ENCODE data around the gene GRB10.
A peak's percentile ranks its signal among the peaks of the same experiment; 100 is the strongest.

The GRB10 gene

DNA sequence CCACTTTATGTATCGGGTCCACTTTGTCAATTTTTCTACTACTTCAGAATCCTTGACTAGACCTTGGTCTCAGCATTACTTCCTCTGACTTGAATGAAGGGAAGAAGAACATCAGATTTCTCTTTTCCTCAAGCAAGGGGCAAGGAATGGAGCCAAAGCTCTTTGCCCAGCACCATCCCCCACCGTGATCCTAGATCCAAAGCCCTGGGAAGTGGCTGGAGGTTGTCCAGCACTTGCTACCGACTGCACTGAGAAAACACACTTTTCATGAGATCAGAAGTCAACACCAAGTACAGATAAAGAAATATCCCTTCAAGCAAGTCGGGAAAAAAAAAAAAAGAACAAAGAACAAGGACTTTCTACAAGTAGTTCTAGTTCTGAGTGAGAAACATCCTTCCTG lies 115.4 kb downstream of the GRB10 start:
- DNase-seq = no peak

DNA sequence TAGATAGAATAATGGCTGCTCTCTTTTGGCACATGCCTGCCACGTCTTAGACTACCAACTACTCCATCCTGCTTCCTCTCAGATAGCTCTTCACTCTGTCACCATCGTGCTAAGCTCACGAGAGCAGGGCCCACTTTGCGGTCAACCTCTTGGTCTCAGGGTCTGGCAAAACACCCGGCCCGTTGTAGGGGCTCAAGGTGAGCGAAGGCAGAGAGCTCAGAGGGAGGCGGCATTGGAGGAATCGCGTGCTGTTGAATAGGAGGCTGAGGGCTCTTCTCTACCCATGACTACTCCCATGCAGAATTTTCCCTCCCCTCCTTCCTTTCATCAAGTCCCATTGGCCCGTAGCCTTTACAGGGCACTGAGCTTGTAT lies 116.6 kb downstream of the GRB10 start:
- no peak for DNase-seq

DNA sequence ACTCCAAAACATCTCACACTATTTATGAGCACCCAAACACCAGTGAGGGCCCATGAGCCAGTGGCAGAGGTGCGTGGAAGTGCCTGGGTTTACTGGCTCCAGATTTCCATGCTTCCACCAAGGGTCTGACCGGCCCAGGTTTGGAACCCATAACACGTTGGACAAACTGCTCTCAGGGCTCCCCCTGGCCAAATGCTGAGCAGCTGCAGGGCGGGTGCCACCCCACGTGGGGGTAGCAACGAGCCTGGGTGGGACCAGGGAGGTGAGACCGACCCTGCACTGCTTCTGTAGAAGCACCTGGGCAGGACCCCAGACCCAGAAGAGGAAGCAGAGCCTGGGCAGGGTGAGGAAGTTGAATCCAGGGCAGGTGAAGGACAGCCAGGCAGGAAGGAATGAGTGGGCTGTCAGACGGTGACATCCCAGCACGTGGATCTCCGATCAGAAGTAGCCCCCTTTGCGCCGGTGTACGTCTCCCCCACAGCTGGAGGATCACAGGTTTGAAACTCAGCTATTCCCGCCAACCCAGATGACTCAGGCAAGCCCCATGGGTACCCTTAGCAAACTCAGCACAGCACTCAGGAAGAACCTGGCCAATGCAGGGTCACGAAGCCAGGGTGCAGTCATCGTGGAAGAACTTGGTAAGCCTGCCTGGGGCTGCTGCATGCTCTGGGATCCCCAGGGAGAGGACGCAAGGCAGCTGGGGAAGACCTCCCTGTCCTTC lies 117.1 kb downstream of the GRB10 start:
- DNase-seq = no peak

DNA sequence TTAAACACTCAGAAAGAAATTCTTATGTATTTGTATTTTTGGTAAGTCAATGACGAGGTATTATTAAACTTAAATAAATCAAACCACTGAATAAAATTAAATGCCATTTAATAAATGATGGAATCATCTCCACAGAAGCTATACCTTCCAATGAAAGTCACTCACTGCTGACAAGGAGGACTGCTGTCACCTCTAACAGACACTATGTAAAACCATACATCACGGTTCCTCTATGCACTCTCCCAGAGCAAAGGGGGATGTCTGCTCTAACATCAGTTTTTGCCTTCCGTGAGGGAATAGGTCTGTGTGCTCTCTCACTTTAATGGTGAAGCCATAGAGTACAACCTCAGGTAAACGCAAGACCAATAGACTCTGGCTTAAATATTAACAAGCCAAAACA lies 117.8 kb downstream of the GRB10 start:
- DNase-seq = no peak

DNA sequence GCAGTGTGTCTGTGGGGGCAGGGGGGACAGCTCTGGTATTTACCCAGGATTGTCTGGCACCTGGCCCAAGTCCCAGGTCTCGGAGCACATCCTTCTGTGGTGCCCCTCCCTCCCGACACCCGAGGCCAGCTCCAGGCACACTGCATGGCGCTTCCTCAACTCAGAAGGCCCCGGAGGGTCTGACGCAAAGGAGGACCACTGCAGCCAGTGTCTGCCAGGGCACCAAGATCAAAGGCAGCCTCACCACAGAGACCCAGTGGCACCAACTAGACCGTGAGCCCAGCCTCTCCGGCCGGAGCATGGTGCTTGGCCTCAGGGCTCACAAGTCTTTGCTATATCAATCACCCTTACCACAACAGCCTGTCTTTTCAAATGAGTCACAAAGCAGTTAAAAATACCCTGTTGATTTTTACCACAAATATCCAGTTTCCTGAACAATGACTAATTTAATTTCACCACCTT lies 118.2 kb downstream of the GRB10 start:
- DNase-seq = peak; percentile 15

DNA sequence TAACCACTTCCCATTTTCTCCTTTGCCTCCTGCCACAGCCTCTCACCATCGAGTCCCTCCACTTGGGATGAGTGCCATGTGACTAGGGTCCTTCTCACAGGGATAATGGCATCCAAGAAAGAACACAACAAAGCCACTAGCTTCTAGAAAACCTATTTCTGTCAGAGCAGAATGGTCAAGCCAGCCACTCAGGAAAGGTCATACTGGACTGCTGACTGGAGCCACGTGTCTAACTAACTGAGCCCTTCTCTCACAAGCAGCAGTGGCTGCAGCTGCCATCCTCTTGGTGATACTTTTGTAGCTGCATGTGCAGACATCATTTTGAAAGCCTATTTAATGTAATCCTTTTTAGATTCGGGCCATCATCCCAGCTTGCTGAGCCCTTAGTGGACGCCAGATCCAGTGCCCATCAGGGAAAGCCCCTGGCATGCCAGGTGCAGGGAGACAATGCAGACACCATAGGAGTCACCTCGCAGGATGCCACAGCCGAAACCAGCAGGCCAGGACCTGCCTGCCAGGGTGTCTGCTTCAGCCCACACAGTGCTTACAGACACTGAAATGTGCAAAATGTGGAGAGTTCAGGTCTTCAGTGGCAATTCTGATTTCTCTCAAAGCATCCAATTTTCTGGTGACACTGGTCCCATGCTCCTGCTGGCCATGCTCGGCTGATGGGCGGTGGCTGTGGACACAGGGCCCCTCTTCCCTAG lies 119.1 kb downstream of the GRB10 start:
- no peak for DNase-seq

GRCh38 chr7:50662996-50663395 lies 119.7 kb downstream of the GRB10 start:
- DNase-seq = no peak

- DNase-seq = peak; percentile 58
Observed at GRCh38 chr7:50662041-50662694, 120.5 kb downstream of the GRB10 start.

DNA sequence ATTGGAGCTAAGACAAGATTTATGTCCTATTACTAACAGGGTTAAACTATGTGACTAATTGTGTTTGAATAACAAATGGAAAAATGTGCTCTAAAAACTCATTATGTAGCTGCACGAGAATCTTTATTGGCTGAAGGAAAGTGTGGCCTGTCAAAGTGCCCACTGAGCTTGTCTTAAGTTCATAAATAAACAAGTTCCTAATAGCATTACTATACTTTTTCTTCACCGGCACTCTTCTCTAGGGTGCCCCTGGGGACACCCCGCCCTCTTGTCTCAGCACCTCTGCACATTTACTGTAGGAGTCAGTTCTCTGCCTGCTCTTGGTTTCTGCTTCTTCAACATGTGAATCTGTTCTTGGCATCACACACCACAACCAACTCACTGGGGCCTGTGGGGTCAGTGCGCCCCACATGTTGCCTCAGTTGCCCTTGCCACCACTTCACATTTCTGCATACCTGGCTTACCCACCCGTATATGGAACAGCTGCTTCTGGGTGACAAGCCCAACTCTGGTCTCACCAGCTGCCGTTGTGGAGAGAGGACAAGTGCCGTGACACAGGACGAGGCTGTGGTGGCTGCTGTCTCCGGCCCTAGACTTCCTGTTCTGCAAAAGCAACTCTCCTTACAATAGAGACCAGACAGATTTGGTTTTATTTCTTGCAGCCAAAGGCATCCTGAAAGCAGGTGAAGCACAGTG lies 121.2 kb downstream of the GRB10 start:
- DNase-seq = no peak

- no peak for DNase-seq
Observed at GRCh38 chr7:50660830-50661175, 121.9 kb downstream of the GRB10 start.

DNA sequence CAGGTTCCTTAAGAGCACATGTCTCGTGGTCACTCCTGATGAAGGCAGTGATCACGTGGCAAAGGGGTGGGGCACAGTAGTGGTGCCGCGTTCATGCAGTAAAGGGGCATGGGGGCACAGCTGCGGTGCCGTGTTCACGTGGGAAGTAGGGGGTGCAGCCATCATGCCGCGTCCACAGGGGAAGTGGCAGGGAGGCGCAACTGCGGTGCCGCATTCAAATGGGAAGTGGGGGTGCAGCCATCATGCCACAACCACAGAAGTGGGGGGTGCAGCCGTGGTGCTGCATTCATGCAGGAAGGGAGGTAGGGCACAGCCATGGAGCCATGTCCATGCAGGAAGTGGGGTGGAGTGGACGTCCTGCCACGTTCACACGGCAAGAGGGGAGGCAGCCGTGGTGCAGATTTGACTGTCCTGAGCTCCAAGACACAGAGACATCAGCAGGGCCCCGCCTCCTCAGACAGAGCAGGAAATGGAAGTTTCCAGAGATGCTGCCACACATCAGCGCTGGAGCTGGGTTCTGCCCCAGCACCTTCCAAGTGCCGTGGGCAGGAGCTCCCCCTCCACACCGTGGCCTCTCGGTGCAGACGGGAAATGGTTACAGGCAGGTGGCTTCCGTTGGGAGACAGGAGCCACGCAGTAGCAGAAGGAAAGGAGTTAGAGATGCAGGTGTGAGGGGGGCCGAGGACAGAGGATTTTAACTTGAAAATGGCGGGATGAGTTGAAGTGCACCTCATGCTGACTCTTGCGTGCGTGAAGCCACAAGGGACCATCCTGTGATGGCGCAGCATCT lies 122.5 kb downstream of the GRB10 start:
- DNase-seq = no peak

- DNase-seq = no peak
Observed at GRCh38 chr7:50659329-50659965, 123.2 kb downstream of the GRB10 start.

DNA sequence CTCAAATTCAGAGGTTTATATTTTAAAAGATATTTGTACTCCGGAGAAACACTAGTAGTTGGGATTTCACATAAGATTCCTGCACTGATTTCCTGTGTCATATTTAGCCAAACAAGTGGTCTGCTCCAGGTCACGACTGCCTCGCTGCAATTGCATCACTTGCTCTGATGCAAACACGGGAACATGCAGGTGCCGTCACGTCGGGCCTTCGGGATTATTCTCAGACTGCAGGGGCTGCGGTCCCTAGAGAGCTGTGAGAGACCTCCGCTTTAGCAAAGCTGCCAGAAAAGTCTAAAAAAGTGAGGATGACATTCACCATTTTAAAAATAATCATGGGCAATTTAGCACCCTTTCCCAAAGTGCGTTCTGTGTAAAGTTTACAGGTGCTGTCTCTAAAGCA lies 124.0 kb downstream of the GRB10 start:
- no peak for DNase-seq

DNA sequence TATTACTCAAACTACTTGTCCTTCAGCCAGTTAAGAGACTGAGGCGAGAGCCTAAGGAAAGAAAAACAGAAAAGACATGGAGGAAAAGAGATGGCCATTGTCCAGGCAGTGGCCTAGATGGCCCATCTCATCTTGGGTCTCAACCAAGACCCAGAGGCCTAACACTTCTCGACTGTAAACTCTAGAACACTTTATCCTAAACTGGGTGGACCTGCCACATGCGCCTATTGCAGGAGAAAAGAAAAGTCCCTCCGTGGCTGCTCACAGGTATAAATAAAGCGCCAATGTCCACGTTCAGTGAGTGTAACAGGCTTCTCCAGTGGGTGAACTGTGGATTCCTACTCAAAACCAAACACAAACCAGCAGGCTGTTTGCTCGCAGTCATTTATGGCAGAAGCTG lies 124.8 kb downstream of the GRB10 start:
- no peak for DNase-seq

DNA sequence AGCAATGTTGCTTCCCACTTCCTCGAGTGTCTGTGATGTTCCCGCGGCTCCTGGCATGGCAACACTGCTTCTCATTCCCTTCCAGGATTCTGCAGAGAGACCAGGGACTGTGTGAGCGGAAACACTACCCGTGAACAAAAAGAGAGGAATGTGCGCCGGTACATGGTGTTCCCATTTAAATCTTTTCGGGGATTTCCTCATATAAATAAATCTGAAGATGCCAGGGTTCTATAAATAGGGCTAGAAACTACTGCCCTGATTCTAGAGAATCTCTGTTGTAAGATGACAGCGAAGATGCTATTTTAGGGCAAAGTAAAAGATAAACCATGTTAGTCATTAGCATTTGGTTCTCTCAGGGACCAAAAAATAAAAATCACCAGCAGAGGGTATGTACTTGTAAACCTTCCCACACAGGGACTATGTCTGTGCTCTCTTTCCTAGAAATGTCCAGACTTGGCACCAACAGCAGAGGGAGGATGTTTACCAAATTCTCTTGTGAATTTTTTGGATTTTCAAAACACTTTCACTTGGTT lies 125.3 kb downstream of the GRB10 start:
- DNase-seq = no peak

- DNase-seq = no peak
Observed at GRCh38 chr7:50656141-50656895, 126.4 kb downstream of the GRB10 start.

DNA sequence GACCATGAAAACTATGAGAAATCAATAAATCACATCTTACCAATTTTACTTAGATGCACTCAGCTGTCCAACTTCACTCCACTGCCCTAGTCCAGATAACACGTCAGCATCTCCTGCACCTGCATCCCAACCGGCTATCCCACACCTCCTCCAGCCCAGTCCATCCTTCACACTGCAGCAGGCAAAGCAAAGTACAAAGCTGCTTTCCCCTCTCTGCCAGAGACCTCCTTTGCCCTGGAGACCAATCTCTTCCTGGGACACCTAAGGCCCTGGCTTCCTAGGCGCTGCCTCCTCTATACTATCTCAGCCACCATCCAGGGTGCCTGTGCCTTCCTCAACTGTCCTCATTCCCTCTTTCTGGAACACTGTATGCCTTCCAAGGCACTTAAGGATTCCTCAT lies 127.2 kb downstream of the GRB10 start:
- no peak for DNase-seq

GRCh38 chr7:50655020-50655419 lies 127.7 kb downstream of the GRB10 start:
- DNase-seq = no peak

- DNase-seq = no peak
Observed at GRCh38 chr7:50653981-50654425, 128.7 kb downstream of the GRB10 start.

DNA sequence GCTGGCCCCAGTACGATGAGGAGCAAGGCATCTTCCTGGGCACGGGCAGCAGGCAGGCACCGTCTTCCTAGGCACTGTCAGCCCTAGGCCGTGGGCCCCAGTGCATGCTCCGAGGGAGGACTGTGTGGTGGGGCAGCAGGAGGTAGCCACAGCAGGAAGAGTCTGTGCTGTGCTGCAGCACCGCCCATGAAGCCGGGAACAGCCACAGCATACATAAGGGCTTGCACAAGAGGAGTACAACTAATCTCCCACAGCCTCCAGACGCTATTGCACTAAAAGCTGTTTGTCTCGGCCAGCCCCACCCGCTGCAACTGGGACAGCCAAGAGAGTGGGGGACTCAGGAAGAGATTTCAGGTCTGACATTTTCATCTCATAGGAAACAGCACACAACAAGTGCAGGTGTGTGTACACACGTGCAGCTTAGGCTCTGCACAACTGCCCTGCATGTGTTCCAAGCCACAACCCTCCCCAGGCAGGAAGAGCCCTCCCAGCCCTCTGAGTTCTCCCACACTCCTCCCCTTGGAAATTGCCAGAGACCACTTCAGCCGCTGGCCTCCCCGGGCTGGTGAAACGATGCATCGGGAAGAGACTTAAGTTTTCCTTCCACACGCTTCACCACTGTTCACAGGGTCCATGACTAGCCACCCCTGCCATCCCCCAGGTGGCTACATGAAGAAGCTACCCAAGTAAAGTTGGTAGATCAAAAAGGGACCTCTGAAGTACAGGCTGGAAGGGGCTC lies 129.4 kb downstream of the GRB10 start:
- no peak for DNase-seq

Measured in COR-L47 (cell line).